SK-N-MC (cell line): ENCODE results near the gene ELFN1.

ENCODE experiments used
- DNase-seq: peaks from one replicate; pipeline ENCODE4 v3.0.0-alpha.2; 2011; ENCODE audit warnings: low read depth, low spot score
- H3K27ac ChIP-seq: fragments of 200-600 bp; sonication (generic); 2 replicates; pipeline ENCODE4 v1.5.1; 2016; ENCODE audit warnings: mixed run types
- H3K36me3 ChIP-seq: fragments of 200-600 bp; sonication (generic); 2 replicates; pipeline ENCODE4 v1.6.1; 2017; ENCODE audit warnings: antibody characterized with exemption, low read length, mixed read lengths; ENCODE audit not compliant: insufficient read depth
- H3K4me3 ChIP-seq: fragments of 200-600 bp; sonication (generic); 2 replicates; pipeline ENCODE4 v1.5.1; 2016
- H3K9ac ChIP-seq: fragments of 200-600 bp; sonication (generic); 2 replicates; pipeline ENCODE4 v1.8.0; 2017; ENCODE audit warnings: mixed run types, mixed read lengths; ENCODE audit not compliant: insufficient read length
- H3K9me3 ChIP-seq: fragments of 200-600 bp; sonication (generic); 2 replicates; pipeline ENCODE4 v1.6.1; 2017; ENCODE audit warnings: low read depth, mild to moderate bottlenecking, antibody characterized with exemption, low read length, moderate library complexity, mixed read lengths
- EZH2 ChIP-seq: fragments of 200-600 bp; sonication (generic); IDR thresholded peaks from one replicate; pipeline ENCODE4 v1.6.1; 2017; ENCODE audit warnings: antibody characterized with exemption
- FOXP2 ChIP-seq: optimal IDR thresholded peaks from 2 replicates; pipeline ENCODE3; 2011; ENCODE audit warnings: mild to moderate bottlenecking, moderate library complexity; ENCODE audit not compliant: insufficient read depth; ENCODE audit errors: extremely low read length, control extremely low read depth
- POLR2AphosphoS5 ChIP-seq: IDR thresholded peaks from 2 replicates; pipeline ENCODE4 v1.6.1; 2012; ENCODE audit warnings: mild to moderate bottlenecking, low read depth, low read length, borderline replicate concordance

The ELFN1 gene

GRCh38 chr7:1671594-1672451 lies 1.7 kb downstream of the ELFN1 start:
- DNase-seq = no peak
- Histone ChIP-seq H3K4me3 (no peak overlapping the region), H3K27ac (no peak overlapping the region), H3K9me3 (no peaks in the 10 kb centered on the region), H3K36me3 (no peaks in the 10 kb centered on the region), H3K9ac (no peak overlapping the region)
- no peak for TF ChIP-seq POLR2AphosphoS5
- no peak for TF ChIP-seq FOXP2
- no peak for TF ChIP-seq EZH2

GRCh38 chr7:1672851-1673486 lies 2.9 kb downstream of the ELFN1 start:
- Histone ChIP-seq H3K4me3 (no peak overlapping the region), H3K9ac (no peak overlapping the region), H3K36me3 (no peaks in the 10 kb centered on the region), H3K9me3 (no peaks in the 10 kb centered on the region), H3K27ac (no peak overlapping the region)
- TF ChIP-seq EZH2 = no peak
- no peak for TF ChIP-seq FOXP2
- TF ChIP-seq POLR2AphosphoS5 = no peak
- no peak for DNase-seq

GRCh38 chr7:1673581-1674118 lies 3.6 kb downstream of the ELFN1 start:
- Histone ChIP-seq H3K36me3 (no peaks in the 10 kb centered on the region), H3K27ac (no peak overlapping the region), H3K9me3 (no peaks in the 10 kb centered on the region), H3K4me3 (no peak overlapping the region), H3K9ac (no peak overlapping the region)
- DNase-seq = no peak
- TF ChIP-seq FOXP2 = no peak
- no peak for TF ChIP-seq EZH2
- no peak for TF ChIP-seq POLR2AphosphoS5

- H3K9me3 ChIP-seq = no peaks in the 10 kb centered on the region
- no peak for TF ChIP-seq POLR2AphosphoS5
- TF ChIP-seq FOXP2 = no peak
- TF ChIP-seq EZH2 = no peak
- DNase-seq = no peak
Observed at GRCh38 chr7:1674161-1675035, 4.3 kb downstream of the ELFN1 start.

GRCh38 chr7:1675036-1675671 lies 5.1 kb downstream of the ELFN1 start:
- Histone ChIP-seq H3K4me3 (no peak overlapping the region), H3K27ac (no peak overlapping the region), H3K9me3 (no peaks in the 10 kb centered on the region), H3K9ac (no peak overlapping the region), H3K36me3 (no peaks in the 10 kb centered on the region)
- no peak for TF ChIP-seq POLR2AphosphoS5
- no peak for TF ChIP-seq FOXP2
- TF ChIP-seq EZH2 = no peak
- no peak for DNase-seq

More at GRCh38 chr7:1674161-1675035, 4.3 kb downstream of the ELFN1 start:
- no peak overlapping the region for H3K27ac ChIP-seq
- no peaks in the 10 kb centered on the region for H3K36me3 ChIP-seq
- H3K9ac ChIP-seq = no peak overlapping the region
- H3K4me3 ChIP-seq = no peak overlapping the region

GRCh38 chr7:1675673-1676549 lies 5.8 kb downstream of the ELFN1 start:
- Histone ChIP-seq H3K36me3 (no peaks in the 10 kb centered on the region), H3K9ac (no peak overlapping the region), H3K27ac (no peak overlapping the region), H3K4me3 (no peak overlapping the region), H3K9me3 (no peaks in the 10 kb centered on the region)
- DNase-seq = no peak
- no peak for TF ChIP-seq FOXP2
- no peak for TF ChIP-seq EZH2

- Histone ChIP-seq H3K4me3 (no peak overlapping the region), H3K9ac (no peak overlapping the region), H3K9me3 (no peaks in the 10 kb centered on the region), H3K27ac (no peak overlapping the region), H3K36me3 (no peaks in the 10 kb centered on the region)
- DNase-seq = no peak
- TF ChIP-seq POLR2AphosphoS5 (no peak), FOXP2 (no peak), EZH2 (no peak)
Observed at GRCh38 chr7:1676550-1677078, 6.5 kb downstream of the ELFN1 start.
